Activated naive CD4-positive, alpha-beta T cell treated with anti-CD3 and anti-CD28 coated beads, Interleukin-2, amount 50 U/mL, for 16 hours (primary cell): ENCODE results near the gene TSC1.

Experiments used
- DNase-seq: peaks from one replicate; pipeline ENCODE4 v3.0.0-alpha.2; 2020

TSC1 gene

DNA sequence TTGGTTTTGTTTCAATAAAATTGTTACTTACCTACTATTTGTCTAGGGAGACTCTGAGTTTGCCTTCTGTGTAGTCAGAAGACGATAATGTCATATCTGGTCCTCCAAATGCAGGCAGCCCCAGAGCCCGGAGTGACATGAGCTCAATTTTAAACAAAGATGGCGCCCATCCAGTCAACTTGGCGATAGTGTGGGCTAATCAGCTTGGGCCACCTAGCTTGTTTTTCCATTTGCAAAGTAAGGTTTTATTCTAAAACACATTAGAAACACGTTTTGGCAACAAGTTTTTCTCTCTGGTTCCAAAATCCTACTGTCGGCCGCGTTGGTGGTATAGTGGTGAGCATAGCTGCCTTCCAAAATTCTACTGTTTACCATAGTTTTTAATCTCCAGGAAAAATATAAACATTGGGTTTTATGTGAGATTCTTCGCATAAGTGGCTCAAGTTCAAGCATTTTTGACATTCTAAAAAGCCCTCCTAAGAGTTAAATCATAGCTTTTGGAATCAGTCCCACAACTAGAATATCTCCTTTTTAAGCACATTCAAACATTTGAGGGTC is 13.2 kb downstream of the TSC1 start:
- no peak for DNase-seq

DNA sequence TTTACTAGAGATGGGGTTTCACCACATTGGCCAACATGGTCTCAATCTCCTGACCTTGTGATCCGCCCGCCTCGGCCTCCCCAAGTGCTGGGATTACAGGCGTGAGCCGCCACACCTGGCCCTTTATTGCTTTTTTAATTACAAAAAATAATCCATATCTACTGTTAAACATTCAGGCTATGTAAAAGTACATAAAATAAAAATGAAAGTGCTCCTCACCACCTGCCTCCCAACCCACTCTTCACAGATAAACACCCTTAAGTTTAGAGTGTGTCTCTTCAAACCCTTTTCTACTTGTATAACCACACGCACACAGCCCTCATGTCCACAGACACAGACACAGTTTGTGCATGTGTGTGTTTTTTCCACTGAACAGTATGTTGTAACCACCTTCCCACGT is 16.7 kb downstream of the TSC1 start:
- no peak for DNase-seq

DNA sequence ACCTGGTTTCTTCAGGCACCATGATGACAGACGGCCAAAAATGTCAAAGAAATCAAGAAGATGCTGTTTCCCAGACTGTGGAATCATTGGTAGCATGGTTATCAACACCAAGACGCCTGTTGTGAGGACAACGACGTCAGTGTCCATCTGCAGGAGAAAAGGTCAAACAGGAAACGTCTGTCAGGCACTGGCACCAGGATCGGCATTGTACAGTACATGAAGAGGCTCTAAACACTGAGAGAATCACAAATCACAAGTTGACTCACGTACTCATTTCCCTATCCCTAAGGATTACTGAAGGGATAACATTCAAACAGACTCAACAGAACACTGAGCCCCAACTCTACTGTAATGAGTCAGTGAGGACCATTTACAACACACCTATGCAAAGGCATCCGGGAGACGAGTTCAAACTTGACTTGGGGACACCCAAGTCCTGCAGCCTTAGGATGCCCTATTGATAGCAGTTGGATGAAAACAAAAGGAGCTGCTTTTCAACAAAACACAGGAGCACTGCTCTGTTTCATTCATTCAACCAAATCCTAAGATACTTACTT is 21.0 kb downstream of the TSC1 start:
- DNase-seq: no peak

DNA sequence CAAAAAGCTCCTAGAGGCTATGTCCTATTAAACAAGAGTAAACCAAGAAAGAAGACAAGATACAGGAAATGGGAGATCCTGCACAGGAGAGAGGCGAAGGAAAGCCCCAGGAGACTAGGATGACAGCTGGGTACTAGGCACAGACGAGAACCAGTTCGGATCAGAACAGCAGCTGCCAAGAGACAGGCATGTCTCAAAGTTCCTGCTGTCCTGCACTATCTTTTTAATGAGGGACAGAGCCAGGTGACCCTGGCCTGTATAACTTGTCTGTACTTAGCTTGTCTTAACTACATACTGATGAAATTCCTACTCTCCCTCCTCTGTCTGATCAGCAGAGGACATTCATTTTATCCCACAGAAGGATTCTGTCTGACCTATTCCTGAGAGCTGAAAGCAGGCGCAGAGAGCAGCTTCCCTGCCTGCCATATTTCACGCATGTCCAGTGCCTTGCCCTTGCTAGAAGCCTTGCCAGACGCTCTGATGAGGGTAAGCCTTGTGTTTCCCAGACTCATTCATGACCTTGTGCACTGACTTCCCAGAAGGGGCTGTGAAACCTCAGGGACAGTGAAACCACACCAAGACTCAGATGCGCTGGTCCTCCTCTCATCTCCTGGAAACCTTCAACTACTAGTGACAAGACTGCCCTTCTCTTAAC is 24.7 kb downstream of the TSC1 start:
- DNase-seq: no peak

DNA sequence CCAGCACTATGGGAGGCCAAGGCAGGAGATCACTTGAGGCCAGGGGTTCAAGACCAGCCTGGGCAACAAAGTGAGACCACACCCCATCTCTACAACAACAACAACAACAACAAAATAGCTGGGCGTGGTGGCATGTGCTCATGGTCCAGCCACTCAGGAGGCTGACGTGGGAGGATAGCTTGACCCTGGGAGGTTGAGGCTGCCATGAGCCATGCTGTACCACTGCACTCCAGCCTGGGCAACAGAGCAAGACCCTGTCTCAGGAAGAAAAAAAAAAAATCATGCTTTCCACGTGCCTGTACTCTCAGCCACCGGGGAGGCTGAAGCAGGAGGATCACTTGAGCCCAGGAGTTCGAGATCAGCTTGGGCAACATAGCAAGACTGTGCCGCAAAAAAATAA is 29.5 kb downstream of the TSC1 start:
- DNase-seq: no peak

DNA sequence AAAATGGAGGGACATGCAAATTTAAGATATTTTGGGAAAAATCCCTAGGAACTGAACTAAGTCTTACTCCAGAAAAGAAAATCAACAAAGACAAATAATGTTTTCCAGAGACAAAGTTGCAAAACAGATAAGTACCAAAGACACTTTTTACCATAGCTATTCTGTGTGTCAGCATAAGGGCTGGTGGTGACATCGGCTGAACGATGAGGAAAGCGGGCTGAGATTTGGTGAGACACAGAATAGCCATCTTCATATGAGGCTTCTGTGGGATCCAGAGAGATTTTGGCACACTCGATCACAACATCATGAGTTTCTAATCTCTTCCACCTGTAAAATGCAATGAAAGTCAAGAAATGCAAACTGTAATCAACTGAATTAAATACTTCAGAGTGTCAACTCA is 32.3 kb downstream of the TSC1 start:
- DNase-seq: no peak

DNA sequence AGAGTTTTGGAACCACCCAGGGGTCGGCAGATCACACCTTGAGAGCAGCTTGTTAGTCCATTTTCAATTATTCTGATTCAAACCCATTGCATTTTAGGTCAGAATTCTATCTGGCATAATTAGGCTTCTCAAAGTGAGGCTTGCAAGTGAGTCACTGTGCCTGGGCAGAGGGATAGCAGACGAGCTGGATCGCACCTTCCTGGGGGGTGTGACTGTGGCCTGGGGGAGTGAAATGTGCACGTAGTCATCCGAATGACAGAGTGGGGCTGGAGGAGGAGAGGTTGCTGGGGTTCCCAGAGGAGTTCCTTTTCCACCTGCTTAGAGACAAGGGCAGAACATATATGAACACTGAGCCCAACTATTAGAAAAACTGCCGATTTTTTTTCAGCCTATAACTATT is 34.0 kb downstream of the TSC1 start:
- no peak for DNase-seq

DNA sequence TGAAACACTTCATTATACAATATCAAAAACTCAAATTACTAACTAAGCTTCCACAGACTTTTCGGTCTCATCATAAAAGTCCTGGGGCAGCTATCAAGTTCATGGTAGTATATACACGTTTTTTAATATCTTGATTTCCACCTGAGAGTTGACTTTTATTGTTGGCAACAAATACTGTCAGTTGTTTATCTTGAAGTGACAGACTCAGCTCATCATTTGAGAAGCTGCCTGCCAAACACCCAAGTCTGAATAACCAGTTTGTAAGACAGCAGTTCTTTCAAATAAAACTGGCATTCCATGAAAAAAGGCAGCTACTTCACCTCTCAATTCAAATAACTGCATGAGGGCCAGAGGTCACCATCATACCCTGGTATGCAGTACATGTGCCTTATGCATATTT is 35.1 kb downstream of the TSC1 start:
- no peak for DNase-seq

DNA sequence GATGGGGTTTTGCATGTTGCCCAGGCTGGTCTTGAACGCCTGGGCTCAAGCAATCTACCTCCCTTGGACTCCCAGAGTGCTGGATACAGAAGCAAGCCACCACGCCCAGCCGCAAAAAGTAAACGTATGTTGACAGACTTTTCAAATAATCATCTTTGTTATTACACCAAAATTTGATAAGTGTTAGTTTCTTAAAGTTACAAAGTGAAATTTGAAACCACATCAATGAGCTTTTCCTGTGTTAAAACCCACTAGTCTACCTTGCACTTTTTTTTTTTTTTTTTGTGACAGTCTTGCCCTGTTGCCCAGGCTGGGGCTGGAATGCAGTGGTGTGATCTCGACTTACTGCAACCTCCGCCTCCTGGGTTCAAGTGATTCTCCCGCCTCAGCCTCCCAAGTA is 35.8 kb downstream of the TSC1 start:
- no peak for DNase-seq

DNA sequence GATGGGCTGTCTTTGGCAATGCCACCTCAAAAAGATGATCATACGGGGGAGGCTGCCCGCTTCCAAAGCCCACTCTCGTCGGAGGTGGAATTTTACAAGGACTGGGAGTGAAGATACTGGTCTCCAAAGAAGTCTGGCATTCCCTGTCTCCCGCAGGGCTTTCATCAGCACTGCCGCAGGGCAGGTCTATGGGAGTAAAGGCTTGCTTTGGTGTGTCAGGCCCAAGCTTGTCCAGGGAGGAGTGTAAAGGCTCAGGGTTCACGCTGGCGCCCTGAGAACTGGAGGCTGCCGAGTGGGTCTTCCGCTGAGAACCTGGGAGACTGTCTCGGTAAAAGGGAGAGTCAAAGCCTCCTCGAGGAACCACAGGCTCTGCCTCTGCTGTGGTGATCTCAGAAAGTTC is 38.7 kb downstream of the TSC1 start:
- no peak for DNase-seq

DNA sequence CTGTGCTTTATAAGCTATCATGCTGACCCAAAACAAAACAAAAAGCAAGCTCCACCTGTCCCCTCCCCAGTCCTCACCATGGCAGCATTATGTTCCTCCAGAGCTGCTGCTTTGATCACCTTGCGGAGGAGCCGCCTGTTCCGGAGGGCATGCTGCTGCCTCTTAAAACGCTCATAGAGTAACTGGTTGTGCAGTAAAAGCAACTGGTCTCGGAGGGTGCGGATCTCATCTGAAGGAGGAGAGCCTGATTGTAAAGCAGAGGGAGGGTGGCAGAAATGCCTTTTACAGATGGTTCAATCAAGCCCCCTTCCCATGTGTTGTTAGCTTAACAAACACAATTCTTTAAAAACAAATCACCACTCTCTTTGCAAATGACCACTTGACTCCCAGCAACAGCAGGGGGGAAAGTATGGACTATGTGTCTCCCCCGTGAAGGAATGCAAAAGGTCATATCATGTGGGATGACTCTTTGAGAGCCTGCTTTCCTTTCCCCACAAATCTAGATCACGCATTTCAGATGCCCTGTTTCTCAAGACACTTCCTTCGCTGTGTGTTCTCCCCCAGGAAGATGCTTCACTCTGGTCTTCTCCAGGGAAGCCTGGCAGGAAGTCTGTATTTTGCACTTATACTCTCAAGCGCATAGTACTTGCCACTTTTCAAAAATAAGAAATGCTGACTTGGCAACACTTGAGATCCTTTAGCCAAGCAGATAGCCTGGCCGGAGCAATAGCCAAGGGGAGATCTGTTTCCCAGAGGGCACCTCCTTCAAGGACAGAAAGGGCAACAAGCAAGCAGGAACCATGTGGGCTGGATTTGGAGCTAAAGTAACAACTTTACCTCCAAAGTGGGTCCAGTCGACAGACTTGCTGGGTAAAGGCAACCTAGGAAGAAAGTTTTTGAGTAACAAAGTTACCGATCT is 40.6 kb downstream of the TSC1 start:
- no peak for DNase-seq

DNA sequence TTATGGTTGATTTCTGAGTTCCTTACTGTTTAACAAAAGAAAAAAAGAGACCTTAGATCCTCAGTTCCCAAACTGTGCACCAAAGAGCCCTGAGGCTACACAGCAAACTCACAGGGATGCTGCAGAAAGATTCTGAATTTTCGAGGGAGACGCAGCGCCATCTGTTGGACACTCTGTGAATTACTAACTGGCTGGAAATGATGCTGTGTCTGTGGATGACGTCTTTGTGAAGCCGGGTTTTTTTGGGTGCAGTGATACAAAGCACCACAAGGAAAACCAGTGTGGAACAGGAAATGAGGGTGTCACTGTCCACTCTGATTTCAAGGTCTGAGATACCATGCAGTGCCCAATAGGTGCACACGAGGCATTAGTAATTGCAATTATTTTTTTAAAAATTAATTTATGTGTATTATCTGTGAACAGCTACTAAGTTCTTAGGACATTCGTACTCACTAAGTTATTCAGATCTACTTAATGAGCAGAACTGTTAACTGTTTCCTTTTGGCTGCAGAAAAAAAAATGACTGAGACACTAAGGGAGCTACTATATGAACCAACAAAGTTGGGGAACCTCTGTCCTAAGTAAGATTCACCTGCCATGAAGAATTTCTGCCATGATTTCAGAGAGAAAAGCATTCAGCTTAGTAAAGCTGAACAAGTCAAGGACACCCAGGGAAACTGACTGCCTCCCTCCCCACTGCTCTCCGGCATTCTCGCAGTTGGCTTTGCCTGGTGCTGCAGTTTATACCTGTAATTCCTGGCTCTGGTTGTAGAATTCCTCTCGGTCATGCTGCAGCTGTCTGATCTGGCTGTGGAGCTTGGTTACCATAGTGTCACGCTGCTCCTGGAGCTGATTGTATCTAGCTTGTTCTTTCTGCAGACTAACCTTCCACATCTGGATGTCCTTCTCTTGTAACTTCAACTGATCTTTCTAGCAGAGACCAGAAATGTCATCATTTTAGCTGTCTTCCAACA is 42.3 kb downstream of the TSC1 start:
- peak; percentile 71 for DNase-seq

DNA sequence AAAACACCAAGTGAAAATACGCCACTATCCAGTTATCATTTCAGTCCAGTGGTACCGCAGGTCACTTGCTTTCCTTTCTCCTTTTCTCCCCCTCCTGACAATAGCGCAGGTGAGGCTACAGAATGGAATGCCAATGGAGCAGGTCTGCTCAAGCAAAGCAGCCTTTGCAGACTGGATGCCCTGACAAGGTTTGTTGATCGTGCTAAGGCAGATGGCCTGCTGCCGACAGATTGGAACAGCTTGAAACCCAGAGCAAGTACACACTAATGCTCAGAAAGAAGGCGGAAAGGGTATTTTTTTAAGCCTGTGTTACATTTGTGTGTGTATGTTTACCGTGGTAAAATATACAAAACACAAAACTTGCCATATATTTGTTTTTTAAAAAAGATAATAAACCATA is 46.4 kb downstream of the TSC1 start:
- no peak for DNase-seq

DNA sequence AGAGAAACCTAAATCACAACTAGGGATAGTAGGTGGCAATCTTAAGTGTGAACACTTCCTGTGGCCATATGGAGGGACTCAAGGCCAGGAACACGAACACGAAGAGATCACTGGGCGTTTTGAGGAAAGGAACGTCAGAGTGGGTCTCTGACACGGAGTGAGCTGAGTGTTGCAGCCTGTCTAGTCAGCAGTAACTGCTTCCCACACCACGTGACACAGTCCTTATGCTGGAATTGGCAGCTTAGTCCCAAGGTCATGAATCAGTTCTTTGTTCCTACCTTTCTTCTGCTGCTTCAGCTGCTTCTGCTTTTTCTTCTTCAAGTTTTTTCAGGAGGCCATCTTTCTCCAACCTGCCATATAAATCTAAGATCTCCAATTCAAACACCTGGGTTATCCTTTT is 47.5 kb downstream of the TSC1 start:
- DNase-seq: no peak

DNA sequence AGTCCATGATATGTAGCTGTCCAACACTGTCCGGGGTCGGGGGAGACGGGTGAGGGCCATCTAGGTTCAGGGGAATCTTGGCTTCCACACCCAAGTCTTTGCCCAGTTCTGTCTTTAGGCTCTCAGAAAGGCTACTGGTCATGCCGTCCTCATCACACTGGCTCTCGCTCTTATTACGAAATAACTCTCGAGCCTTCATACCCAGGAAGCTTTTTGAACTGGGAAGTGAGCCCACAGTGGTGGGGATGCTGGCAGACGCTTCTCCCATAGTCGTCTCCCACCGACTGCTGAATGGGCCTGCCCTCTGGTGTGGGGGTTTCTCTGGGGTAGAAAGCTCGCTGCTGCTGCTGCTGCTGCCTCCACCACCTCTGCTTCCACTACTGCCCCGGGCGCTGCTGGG is 48.2 kb downstream of the TSC1 start:
- DNase-seq: no peak

DNA sequence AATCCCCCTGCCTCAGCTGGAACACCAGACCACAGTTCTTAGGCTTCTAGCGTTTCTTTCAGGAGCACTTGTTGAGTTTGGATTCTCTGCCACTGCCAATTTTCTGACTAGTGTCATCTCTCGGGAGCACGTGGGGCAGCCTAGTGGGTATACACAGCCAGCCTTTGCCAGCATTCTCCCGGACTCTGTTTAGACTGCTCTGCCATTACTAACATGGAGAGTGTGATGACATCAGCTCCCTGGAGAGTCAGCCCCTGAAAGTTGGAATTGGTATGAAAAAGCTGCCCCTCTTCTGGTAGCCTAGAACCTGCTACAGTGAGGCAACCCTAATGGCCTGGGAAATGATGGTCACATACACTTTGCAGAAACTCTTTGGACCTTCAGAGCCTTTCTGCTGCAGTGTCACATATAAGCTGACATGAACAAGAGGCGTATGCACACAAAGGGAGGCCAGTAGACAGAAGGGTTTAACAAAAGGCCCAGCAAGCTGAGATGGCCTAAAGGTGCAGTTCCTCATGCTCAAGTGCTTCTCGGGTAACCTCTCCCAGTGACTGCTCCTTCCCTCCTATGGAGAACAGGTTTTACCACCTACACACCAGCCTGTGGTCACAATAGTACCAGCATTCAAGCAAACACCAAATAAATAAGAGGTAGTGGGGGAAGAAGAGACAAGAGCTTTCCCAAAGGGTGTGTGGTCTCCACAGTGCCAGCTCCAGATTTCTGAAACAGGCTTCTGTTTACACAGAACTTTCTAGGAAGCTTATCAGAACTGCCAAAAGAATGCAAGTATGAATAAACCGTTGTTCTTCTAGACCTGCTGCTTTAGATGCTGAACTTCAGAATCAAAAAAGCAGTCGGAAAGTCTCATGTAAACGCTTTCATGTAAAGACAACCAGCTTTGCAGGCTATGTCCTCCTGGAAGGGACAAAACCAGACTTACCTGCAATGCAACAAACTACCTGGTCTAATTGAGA is 49.3 kb downstream of the TSC1 start:
- DNase-seq: no peak

DNA sequence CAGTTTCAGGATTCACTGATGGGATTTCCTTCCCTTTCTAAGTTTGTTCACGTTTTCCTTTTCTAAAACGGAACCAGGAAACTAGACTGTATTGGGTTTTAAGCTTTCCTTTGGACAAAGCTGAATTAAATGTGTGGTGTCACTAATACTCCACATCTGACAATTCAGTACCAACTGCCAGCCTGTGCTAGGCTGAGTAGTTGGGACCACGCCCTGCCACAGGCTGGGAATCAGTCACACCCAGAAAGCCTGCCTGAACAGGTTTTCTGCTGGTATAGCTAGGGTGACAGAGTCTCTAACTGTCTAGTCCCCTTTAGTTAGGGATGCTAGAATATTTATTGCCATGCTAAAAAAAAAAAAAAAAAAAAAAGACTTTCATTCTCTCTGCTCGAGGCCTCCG is 50.1 kb downstream of the TSC1 start:
- no peak for DNase-seq

DNA sequence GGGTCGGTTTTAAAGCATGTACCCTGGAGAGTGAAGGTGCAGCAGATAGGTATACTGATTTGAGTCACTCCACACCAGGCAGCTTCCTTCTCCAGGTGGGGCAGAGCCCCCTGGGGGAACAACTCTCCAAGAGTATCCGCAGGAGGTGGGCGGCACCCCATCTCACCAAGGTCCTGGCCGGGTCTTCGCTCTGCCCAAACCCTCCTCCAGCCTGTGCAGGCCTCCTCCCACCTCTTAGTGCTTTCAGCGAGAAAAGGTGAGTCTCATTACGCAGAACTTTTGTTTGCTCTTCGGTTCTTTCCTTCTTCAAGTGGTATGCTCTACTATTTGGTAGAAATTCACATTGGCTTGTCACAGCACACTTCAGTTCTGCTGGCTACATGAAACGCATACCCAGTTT is 52.0 kb downstream of the TSC1 start:
- DNase-seq: no peak

DNA sequence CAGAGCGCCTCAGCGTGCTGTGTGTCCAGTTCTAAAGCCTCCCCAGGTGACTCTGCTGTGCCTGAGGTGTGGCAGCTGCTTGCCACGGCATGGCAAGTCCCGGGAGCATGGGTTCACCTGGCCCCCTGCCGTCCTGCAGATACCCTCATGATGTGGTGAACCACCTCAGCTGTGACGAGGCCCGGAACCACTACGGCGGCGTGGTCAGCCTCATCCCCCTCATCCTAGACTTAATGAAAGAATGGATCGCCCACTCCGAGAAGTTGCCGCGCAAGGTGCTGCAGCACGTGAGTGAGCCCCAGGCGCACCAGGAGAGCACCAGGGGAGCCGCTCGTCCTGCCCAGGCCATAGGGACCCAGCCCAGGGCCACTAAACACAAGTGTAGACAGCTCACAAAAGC is 56.3 kb downstream of the TSC1 start:
- DNase-seq: no peak

DNA sequence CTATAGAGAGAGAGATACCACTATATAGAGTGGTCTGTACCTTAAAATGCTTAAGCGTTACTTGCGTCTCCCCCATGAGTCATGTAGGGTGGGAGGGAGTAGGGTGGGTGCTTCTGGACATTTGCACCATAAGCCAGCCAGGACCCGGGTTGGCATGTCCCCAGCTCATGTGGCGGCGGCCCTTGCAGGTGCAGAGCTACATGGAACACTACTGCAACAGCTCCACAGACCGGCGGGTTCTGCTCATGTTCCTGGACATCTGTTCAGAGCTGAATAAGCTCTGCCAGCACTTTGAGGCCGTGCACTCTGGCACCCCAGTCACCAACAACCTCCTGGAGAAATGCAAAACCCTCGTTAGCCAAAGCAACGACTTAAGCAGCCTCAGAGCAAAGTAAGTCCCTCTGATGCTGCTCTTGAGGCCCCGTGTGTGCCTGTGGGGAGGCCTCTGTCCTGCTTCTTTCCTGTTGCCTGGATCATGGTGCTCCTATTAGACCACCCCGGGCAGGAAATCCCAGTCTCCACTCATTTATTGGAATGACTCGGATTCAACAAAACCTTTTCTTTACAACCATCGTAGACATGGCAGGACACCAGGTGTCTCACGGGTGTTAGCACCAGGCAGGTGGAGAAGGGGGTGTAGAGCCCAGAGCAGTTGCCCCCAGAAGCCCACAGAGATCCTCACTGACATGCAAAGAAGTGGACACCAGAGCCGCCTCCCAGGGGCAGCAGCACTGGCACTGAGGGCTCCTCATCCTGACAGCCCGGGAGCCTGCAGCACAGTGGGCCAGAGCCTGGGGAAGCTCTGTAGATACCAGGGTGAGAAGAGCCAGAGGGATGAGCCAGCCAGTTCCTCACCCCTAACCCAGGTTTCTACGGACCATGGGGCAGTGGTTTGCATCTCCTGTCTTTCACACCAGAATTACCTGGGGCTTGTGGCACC is 57.0 kb downstream of the TSC1 start:
- no peak for DNase-seq
